Skin of body (tissue), 2 donors: Measurements from ENCODE around the gene ELF3. TPM values are rescaled to one million over a fixed set of nuclear protein-coding genes. Genes with fewer than 3 reads are reported as not detected.
"Not testable (repeated sequence)": the region's sequence is repeated elsewhere in the genome, so short reads cannot be mapped to it uniquely, and the experiment has no call there.

Experiments
- DNase-seq: peaks from one replicate; lab custom pipeline; 2025; lab: John Stamatoyannopoulos, UW
- total RNA-seq: library from RNA; depleted of rRNA; stranded (reverse); fragments of >200 nt; gene quantifications from one replicate; pipeline ENCODE4 v1.2.3, GENCODE V29; 2014

The ELF3 gene
- total RNA-seq, 1 donor from 2014 or later = 14.0 TPM

DNA sequence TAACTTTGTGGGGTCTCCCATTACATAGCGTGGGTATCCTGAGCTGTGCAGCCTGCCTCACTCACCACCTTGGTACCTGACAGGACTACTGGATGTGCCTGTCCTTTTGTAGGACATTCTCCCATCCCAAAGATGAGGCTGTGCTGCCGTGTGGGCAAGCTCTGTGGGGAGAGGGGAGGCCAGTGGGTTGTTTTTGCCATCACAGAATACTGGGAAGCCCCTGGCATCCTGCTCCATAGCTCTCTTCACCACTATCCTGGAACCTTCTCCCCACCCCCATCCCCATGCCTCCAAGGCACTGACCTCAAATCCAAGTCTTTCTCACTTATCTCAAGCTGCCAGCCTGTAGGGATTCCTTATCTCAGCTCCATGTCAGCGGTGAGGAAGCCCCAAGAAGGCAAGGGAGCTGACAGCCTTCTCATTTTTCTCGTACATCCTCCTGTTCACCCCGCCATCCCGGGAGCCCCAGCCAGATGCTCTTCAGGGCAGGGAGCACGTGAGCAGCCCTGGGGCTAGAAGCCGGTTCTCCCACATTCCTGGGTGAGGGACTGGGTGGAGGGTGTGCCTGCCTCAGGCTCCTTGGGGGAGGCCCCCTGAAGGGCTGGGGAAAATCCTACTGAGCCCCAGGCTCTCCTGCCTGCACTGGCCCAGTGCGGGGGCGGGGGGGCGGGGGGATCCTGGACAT is 2.4 kb upstream of the ELF3 start:
- no peak for DNase-seq

DNA sequence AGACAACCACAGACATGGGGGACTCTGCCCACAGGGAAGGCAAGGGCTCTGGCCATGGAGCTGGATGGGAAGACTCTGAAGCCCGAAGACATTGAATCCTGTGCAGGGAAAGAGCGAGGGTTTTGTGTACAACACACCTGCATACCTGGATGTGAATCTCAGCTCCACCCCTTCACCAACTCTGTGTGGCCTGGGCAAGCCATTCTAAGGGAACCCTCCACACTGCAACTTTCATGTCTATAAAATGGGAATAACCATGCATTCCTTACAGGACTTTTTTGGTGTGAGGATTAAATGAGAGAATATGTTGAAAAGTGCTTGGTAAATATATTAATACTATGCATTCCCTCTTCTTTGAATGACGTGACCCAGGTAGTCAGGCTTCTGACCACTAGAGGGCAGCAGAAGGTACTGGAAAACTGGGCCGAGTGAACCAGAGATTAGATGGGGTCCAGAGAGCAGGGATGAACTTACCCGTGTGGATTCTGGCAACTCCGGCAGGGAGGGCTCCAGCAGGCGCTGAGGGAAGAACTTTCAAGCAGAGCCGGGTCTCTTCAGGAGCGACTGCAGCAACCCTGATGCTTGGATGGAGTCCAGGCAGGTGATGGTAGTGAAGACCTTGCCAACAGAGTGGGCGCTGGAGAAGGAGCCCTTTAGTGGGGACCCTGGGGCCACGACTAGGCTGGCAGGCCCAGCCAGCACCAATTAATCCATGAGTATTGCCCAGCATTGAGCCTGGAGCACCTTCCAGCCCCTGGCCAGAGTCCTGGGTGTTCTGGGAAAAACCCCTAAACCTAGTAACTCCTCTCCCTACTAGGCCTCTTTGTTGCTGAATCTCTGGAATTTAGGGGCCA is 834 bp upstream of the ELF3 start:
- DNase-seq = peak; percentile 43

DNA sequence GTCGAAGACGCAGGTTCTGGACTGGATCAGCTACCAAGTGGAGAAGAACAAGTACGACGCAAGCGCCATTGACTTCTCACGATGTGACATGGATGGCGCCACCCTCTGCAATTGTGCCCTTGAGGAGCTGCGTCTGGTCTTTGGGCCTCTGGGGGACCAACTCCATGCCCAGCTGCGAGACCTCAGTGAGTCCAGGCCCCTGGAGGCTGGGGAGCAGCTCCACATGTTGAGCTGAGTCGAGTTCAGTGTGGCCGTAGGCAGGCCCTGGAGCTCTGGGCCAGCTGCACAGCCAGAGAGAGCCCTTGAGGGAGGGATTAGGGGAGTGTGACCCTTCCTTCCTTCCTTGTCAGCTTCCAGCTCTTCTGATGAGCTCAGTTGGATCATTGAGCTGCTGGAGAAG is 1.6 kb downstream of the ELF3 start:
- no peak for DNase-seq

DNA sequence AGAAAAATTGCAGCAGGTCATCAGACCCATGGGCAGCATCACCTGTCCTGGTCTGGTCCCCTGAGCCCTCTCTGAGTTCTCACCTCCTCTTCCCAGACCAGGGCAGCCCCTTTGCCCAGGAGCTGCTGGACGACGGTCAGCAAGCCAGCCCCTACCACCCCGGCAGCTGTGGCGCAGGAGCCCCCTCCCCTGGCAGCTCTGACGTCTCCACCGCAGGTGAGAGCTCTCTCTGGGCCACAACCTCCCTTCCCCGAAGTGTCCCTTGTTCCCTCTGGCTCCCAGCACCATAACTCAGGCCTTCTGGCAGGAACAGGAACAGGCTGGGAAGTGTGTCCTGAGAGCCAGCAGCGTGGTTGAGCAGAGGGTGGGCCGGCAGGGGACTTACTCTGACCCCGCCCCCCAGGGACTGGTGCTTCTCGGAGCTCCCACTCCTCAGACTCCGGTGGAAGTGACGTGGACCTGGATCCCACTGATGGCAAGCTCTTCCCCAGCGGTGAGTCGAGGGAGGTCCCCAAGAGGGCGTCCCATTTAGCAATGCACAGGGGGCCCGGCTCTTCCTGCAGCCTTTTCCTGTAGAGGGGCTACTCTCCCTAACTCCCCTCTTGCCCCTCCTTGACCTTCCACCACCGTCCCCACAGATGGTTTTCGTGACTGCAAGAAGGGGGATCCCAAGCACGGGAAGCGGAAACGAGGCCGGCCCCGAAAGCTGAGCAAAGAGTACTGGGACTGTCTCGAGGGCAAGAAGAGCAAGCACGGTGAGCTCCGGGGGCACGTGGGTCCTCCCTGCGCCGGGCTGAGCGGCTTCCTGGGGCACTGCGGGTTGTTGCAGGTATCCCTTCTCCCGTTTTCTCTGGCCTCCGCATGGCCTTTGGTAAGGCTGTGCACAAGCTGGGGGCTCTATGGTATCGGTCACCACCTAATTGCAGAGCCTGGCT is 2.4 kb downstream of the ELF3 start:
- DNase-seq = no peak

DNA sequence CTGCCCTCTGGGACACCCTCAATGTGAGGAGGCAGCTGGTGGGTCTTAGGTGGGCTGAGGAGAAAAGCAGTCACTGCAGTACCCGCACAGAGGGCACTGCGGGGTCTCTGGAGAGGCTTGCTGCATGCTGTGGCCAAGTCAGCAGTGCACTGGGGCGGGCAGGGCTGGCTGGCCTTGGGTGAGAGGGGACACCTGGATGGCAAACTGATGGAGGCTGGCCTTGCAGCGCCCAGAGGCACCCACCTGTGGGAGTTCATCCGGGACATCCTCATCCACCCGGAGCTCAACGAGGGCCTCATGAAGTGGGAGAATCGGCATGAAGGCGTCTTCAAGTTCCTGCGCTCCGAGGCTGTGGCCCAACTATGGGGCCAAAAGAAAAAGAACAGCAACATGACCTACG is 3.2 kb downstream of the ELF3 start:
- DNase-seq = no peak

DNA sequence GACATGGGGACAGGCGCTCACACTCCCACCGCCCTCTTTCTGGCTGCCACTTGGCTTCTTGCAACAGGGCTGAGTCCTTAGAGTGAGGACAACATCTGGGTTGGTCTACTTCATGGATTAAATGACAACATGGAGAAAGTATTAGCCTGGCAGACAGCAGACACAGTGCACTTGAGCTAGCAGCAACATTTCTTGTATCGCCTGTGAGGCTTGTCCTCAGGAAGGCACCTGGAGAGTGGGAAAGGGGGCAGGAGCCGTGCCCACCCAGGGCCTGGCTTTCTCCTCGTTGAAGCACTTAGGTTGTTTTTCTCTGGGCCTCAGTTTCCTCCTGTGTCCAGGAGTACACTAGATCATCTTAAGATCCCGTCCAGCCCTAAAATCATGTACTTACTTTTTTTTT is 3.7 kb downstream of the ELF3 start:
- no peak for DNase-seq

DNA sequence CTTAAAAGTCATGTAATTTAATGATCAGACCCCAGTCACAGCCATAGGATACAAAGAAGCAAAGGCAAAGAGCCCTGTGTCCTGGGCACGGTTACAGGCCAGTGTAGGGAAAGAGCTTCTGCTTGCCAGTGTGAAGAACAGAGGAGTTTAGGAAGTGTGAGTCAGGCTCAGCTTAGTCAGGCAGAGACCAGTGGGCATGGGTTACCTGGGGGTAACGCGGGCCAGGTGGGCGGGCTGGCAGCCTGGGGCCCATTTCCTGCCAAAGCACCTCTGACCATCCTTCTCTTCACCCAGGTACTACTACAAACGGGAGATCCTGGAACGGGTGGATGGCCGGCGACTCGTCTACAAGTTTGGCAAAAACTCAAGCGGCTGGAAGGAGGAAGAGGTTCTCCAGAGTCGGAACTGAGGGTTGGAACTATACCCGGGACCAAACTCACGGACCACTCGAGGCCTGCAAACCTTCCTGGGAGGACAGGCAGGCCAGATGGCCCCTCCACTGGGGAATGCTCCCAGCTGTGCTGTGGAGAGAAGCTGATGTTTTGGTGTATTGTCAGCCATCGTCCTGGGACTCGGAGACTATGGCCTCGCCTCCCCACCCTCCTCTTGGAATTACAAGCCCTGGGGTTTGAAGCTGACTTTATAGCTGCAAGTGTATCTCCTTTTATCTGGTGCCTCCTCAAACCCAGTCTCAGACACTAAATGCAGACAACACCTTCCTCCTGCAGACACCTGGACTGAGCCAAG is 4.7 kb downstream of the ELF3 start:
- no peak for DNase-seq

DNA sequence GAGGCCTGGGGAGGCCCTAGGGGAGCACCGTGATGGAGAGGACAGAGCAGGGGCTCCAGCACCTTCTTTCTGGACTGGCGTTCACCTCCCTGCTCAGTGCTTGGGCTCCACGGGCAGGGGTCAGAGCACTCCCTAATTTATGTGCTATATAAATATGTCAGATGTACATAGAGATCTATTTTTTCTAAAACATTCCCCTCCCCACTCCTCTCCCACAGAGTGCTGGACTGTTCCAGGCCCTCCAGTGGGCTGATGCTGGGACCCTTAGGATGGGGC is 5.2 kb downstream of the ELF3 start:
- no peak for DNase-seq

DNA sequence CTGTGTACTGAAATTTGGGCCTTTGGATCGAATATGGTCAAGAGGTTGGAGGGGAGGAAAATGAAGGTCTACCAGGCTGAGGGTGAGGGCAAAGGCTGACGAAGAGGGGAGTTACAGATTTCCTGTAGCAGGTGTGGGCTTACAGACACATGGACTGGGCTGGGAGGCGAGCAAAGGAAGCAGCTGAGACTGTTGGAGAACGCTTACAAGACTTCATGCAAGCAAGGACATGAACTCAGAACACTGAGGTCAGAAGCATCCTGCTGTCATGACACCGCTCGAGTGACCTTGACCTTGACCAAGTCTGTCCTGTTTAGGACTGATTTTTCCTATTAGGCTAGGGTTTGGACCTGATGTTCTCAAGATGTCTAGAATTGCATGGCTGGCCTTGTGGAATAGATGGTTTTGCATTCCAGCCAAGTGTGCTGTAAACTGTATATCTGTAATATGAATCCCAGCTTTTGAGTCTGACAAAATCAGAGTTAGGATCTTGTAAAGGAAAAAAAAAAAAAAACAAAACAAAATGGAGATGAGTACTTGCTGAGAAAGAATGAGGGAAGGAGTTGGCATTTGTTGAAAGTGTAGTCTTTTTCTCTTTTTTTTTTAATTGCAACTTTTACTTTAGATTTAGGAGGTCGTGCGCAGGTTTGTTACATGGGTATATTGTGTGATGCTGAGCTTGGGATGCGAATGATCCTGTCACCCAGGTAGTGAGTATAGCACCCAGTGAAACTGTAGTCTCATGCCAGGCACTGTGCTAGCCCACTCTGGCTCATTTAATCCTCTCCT is 5.8 kb downstream of the ELF3 start:
- peak; percentile 50 for DNase-seq

DNA sequence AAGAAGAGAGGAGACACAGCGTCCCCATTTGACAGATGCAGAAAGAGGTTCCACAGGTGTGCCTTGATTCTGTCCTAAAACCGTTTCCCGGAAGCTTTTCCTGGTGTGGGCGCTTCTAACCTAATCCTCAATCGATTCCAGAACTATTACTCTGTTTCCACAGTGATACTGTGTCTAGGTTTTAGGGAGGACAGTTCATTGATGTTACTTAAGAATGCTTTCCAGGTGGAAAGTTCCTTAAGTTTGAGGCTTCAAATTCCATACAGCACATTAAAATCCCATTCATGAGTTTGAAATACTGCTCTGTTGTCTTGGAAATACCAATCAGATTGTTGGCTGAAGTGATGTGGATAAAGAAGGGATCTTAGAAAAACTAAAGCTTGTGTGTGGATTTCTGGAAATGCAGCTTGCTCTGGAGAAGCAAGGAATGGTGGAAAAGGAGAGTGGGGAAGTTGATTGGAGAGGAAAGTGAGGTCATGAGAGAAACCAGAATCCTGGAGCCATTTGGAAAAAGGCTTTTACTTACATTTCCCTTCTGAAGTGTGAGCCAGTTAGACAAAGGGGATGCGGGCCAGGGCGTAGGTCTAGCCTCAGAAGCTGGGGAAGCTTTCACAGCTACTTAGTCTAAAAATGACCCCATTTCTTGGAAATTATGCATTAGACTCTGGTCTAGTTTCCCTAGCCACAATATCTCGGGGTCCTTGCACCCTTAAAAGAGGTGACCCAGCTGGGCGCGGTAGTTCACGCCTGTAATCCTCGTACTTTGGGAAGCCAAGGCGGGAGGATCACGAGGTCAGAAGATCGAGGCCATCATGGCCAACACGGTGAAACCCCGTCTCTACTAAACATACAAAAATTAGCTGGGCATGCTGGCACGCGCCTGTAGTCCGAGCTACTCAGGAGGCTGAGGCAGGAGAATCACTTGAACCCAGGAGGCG is 6.7 kb downstream of the ELF3 start:
- DNase-seq = no peak

DNA sequence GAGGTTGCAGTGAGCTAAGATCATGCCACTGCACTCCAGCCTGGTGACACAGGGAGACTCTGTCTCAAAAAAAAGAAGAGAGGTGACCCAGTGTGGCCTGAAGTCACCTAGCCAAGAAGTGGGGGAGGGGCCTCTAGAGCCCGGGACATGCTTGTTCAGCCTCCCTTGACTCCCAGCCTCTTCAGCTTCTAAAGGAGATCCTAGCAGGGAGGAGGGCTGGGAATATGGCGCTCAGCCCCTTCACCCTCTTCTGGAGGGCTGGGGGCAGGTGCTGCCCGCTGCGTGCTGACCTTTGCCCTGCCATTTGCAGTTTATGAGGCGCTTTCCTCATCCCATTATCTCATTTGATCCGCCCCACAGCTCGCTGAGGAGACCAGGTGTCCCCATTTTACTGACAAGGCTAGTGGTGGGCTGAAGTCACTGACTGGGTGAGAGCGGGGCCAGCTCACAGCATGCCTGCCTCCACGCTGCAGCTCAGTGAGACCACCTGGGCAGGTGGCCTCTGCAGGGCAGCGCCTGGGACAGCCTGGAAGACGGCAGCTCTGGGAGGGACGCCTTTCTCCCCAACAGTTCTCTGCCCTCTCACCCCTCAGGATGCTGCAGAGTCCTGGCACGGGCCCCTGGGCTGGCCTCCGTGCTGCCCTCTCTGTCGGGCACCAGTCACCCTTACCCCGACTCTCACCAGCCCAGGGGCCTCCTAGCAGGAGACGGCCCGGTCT is 7.5 kb downstream of the ELF3 start:
- no peak for DNase-seq

DNA sequence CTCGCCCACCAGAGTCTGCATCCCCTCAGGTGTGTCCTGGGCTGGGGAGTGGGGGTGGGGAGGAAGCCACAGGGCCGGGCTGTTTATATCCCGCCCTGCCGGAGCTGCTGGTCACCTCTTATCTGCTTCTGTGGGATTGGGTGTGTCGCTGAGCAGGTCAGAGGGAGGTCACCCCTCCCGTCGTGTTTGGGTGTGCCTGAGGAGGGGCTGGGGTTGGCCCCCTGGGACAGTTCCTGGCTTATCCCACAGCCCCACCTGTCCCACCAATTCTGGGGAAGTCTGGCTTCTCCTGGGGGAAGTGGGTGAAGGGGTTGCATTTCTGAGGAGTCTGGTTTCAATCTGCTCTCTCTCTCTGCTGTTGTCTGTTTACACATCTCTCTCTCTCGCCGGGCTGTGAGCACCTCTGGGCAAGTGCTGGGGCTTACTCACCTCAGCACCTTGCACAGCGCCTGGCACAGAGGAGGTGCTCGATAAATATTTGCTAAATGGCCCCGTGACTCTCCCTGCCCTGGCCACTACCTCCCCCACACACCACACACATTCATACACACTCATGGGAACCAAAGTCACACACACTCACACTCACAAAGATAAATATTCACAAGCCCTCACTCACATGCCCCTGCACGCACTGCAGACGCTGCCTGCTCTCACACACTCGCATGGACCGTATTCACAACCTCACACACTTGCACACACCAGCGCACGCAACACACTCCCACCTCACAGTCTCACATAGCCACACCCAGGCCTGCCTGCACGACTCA is 8.3 kb downstream of the ELF3 start:
- DNase-seq = no peak

DNA sequence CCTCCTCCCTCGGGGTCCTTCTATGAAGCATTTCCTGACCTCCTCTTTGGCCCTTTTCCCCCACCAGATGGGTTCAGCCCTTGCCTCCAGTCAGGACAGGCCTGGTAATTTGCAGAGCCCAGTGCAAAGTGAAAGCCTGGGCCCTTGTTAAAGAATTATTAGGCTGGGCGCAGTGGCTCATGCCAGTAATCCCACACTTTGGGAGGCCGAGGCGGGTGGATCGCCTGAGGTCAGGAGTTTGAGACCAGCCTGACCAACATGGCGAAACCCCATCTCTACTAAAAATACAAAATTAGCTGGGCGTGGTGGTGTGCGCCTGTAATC is 8.8 kb downstream of the ELF3 start:
- not testable (repeated sequence) for DNase-seq

DNA sequence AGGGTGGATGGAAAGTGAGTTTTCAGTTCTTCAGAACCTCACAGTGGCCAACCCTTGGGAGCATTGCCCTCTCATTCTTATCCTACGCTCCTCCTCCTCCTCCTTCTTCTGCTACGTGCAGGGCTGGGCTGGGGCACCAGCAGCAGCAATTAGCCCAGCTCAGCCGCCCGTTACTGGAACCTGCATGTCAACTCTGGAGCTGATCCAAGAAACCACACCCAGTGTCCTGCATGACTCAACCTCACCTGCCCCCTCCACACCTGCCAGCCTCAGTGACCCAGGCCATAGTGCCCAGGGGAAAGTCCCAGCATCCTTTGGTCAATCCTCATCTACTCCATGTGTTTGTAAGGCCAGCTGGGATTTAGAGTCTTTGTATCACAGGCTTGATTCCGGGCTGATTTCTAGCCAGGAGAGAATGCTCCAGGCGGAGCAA is 12.6 kb downstream of the ELF3 start:
- DNase-seq = no peak

DNA sequence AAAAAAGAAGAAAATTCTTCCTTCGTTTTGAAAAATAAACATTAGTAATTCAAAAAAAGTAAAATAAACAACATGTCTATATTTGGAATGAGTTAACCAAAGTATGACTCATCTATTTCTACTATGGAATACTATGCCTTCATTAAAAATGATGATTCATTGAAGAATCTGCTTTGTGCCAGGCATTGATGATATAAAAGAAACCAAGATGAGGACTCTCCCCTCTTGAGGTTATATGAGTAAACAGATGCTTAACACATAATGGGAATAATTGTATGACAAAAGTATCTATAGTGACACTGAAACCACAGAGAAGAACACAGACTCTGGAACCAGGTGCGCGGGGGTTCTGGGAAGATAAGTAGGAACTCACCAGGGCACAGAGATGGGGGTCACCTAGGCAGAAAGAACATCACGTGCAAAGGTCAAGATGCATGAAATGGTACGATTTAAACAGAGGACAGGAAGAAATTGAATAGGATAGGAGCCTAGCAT is 18.8 kb downstream of the ELF3 start:
- no peak for DNase-seq

DNA sequence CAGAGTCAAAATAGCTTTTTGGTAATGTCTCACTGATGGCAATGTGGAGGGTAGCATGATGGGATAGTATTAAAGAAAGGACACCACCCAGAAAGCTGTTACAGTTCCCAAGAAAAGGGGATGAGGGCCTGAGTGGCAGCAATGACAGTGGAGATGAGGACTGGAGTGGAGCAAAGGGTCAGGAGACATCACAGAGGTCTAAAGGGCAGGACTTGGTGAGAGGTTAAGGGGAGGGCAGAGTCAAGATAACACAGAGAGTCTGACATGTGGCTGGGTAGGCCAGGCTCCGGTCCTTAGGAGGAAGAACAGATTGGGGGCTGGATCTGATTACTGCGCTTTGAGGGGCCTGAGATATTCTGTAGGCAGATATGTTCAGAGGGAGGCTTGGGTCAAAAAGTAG is 19.3 kb downstream of the ELF3 start:
- DNase-seq = no peak

DNA sequence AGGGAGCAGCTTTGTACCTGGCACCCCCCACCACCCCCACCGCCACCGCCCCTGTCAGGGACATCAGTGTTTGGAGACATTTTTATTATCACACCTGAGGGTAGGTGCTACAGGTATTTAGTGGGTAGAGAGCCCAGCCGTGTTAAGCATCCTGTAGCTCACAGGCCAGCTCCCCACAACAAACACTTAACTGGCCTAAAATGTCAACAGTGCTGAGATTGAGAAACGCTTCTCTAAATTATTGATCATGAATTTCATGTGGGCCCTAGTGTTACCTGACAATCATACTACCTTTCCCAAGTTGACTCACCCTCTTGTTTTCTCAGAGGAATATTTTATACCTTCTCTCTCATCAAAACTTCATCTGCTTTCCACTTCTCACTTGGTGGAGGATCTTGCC is 21.4 kb downstream of the ELF3 start:
- no peak for DNase-seq

DNA sequence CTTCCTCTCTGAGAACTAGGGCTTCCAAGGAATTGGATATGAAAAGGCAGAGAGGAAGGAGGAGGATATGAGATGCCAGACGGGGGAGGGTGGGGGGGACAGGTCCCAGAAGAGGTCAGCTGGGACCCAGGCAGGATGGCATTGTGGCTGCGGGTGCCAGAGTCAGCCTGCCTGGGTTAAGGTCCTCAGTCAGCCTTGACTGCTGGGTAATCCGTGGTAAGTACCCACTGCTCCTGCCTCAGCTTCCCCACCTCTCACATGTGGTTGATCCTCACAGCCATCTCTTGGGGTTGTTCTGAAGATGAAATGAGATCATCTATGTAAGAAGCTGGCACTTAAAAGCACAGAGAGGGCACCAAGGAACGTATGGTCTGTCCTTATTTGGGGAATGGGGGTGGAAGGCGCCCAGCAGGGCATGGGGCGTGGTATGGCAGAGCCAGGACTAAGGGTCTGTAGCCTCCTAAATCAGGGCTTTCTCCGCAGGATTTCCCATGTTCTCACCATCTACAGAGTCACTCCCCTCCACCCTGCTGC is 23.8 kb downstream of the ELF3 start:
- no peak for DNase-seq
